Right lobe of liver (tissue), 4 donors: Measurements from ENCODE around the gene LRRC43.

Experiments used
- POLR2A ChIP-seq: fragments of 450-650 bp; IDR thresholded peaks from one replicate; pipeline ENCODE4 v1.6.1; 2017; ENCODE audit warnings: antibody characterized with exemption, mild to moderate bottlenecking
- TF ChIP-seq, protein P1 (sequence below), 4 donors: fragments of 200-600 bp in 3 of 4; fragments of 450-650 bp in 1 of 4; IDR thresholded peaks; one replicate each; pipeline versions ENCODE4 v1.5.1 to v1.8.0; 2016 to 2022; ENCODE audit warnings: antibody characterized with exemption in 4 of 4, mild to moderate bottlenecking in 2 of 4
- donor health status: DM: no; HTN: no; CAD: no.
- donor health status: DM: no; HTN: no; CAD: no.
- donor health status: DM: no; HTN: yes; CAD: no.

DNA sequence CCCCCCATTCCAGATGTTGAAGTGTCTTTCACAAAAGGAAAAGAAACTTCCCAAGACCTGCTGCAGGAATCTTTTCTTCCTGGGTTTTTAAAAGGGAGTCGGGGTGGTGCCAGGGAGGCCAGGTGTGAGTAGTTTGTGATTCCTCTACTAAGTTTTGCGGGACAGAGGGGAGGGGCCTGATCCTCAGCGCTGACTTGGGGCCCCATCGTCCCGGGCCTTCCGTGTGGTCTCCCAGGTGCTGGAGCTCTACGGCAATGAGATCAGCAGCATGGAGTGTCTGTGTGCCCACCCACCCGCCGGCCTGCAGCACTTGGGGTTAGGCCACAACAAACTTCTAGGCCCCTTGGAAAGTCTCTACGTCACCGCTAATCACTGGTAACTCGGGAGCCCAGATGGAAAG lies 4.5 kb downstream of the LRRC43 start:
- TF ChIP-seq, protein P1, sequence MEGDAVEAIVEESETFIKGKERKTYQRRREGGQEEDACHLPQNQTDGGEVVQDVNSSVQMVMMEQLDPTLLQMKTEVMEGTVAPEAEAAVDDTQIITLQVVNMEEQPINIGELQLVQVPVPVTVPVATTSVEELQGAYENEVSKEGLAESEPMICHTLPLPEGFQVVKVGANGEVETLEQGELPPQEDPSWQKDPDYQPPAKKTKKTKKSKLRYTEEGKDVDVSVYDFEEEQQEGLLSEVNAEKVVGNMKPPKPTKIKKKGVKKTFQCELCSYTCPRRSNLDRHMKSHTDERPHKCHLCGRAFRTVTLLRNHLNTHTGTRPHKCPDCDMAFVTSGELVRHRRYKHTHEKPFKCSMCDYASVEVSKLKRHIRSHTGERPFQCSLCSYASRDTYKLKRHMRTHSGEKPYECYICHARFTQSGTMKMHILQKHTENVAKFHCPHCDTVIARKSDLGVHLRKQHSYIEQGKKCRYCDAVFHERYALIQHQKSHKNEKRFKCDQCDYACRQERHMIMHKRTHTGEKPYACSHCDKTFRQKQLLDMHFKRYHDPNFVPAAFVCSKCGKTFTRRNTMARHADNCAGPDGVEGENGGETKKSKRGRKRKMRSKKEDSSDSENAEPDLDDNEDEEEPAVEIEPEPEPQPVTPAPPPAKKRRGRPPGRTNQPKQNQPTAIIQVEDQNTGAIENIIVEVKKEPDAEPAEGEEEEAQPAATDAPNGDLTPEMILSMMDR (IDR thresholded peaks at IDR 0.05) = no peak
- TF ChIP-seq POLR2A = no peak
